Fibroblast of villous mesenchyme (primary cell): ENCODE results near the gene DLL4. TPM values are rescaled to one million over a fixed set of nuclear protein-coding genes. Genes with fewer than 3 reads are reported as not detected.
A peak's percentile ranks its signal among the peaks of the same experiment; 100 is the strongest.

Experiments
- DNase-seq: peaks from one replicate; pipeline ENCODE4 v3.0.0-alpha.2; 2010; ENCODE audit warnings: low read depth
- H3K4me3 ChIP-seq: 2 replicates; pipeline ENCODE4 v1.5.1; 2011; ENCODE audit warnings: low read depth, mild to moderate bottlenecking, low read length
- total RNA-seq: library from RNA; depleted of rRNA; stranded (reverse); fragments of >200 nt; gene quantifications from 2 replicates; pipeline ENCODE4 v1.2.3, GENCODE V29; 2012
- TF ChIP-seq, protein P1 (sequence below): IDR thresholded peaks from 2 replicates; pipeline ENCODE4 v1.5.1; 2012; ENCODE audit warnings: low read depth, mild to moderate bottlenecking, low read length; ENCODE audit not compliant: insufficient read depth

Gene DLL4
- total RNA-seq, 1 donor, result 6.0 TPM

- TF ChIP-seq, protein P1, sequence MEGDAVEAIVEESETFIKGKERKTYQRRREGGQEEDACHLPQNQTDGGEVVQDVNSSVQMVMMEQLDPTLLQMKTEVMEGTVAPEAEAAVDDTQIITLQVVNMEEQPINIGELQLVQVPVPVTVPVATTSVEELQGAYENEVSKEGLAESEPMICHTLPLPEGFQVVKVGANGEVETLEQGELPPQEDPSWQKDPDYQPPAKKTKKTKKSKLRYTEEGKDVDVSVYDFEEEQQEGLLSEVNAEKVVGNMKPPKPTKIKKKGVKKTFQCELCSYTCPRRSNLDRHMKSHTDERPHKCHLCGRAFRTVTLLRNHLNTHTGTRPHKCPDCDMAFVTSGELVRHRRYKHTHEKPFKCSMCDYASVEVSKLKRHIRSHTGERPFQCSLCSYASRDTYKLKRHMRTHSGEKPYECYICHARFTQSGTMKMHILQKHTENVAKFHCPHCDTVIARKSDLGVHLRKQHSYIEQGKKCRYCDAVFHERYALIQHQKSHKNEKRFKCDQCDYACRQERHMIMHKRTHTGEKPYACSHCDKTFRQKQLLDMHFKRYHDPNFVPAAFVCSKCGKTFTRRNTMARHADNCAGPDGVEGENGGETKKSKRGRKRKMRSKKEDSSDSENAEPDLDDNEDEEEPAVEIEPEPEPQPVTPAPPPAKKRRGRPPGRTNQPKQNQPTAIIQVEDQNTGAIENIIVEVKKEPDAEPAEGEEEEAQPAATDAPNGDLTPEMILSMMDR, result no peak
- DNase-seq, result peak; percentile 16
- H3K4me3 ChIP-seq, result peak overlapping the region; percentile 64
Observed at GRCh38 chr15:40942337-40942854, 13.3 kb downstream of the DLL4 start.

DNA sequence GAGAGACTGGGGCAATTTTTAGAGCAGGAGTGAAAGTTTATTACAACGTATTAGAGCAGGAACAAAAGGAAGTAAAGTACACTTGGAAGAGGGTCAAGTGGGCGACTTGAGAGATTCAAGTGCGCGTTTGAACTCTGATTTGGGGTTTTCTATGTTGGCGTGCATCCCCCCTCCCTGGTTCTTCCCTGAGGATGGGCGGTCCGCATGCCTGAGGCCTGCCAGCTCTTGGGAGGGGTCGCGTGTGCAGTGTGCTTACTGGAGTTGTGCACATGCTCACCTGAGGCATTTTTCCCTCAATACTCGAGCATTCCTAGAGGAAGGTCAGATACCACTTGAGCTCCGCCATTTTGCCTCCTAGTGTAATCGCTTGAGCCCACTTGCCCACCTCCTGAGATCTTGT is 13.7 kb downstream of the DLL4 start:
- H3K4me3 ChIP-seq, result no peak overlapping the region
- DNase-seq, result no peak
- TF ChIP-seq, protein P1, result no peak

- no peak overlapping the region for H3K4me3 ChIP-seq
- no peak for DNase-seq
- TF ChIP-seq, protein P1, result no peak
Observed at GRCh38 chr15:40943764-40944365, 14.7 kb downstream of the DLL4 start.

- no peak for DNase-seq
- TF ChIP-seq, protein P1, result no peak
- no peak overlapping the region for H3K4me3 ChIP-seq
Observed at GRCh38 chr15:40944510-40945296, 15.6 kb downstream of the DLL4 start.

- TF ChIP-seq, protein P1, result no peak
- no peak for DNase-seq
- no peak overlapping the region for H3K4me3 ChIP-seq
Observed at GRCh38 chr15:40948706-40949473, 19.8 kb downstream of the DLL4 start.

GRCh38 chr15:40949756-40950207 is 20.6 kb downstream of the DLL4 start:
- TF ChIP-seq, protein P1, result no peak
- no peak overlapping the region for H3K4me3 ChIP-seq
- DNase-seq, result peak; percentile 30
